H1 (cell line): Measurements from ENCODE around the gene PHC3. TPM values are rescaled to one million over a fixed set of nuclear protein-coding genes. Genes with fewer than 3 reads are reported as not detected.
A peak's percentile ranks its signal among the peaks of the same experiment; 100 is the strongest.

Experiments used
- CTCF ChIA-PET: fragments of 300-600 bp; sonication (Branson Sonifier 250); formaldehyde crosslinking; loops from one replicate; lab custom pipeline; 2021; ENCODE audit not compliant: partially characterized antibody; lab: Charles Lee
- POLR2A ChIA-PET: fragments of 300-600 bp; sonication (Branson Sonifier 250); formaldehyde crosslinking; loops from one replicate; lab custom pipeline; 2021; ENCODE audit warnings: inconsistent platforms; ENCODE audit not compliant: partially characterized antibody; lab: Charles Lee
- DNase-seq, 2 experiments: peaks; one replicate each; pipeline versions ENCODE4 v3.0.0 to v3.0.0-alpha.2; 2010 to 2022; ENCODE audit warnings: low spot score in 2 of 2, low read depth in 1 of 2, mixed read lengths in 1 of 2
- FAIRE-seq: peaks from 2 replicates; lab custom pipeline; 2011; peaks lifted over from hg19 to GRCh38; lab: Jason Lieb, UNC
- H2AFZ ChIP-seq: 2 replicates; pipeline ENCODE4 v1.8.1; 2012; ENCODE audit warnings: low read length, inconsistent platforms
- H2AK5ac ChIP-seq: 2 replicates; pipeline ENCODE4 v1.6.1; 2013; ENCODE audit warnings: low read depth, low read length
- H2BK120ac ChIP-seq: replicated peaks from 2 replicates; pipeline ENCODE3; 2013; ENCODE audit warnings: low read depth, low read length, inconsistent platforms
- H2BK12ac ChIP-seq: 2 replicates; pipeline ENCODE4 v1.6.1; 2013; ENCODE audit warnings: low read depth, low read length
- H2BK15ac ChIP-seq: 2 replicates; pipeline ENCODE4 v1.6.1; 2013; ENCODE audit warnings: low read length
- H2BK20ac ChIP-seq: 2 replicates; pipeline ENCODE4 v1.6.1; 2013; ENCODE audit warnings: low read length
- H2BK5ac ChIP-seq: 2 replicates; pipeline ENCODE4 v1.6.1; 2013; ENCODE audit warnings: low read depth, low read length
- H3K14ac ChIP-seq: 2 replicates; pipeline ENCODE4 v1.6.1; 2013; ENCODE audit warnings: inconsistent platforms; ENCODE audit not compliant: insufficient read length
- H3K18ac ChIP-seq: 2 replicates; pipeline ENCODE4 v1.6.1; 2013; ENCODE audit warnings: low read length; ENCODE audit errors: extremely low read depth
- H3K23ac ChIP-seq: 2 replicates; pipeline ENCODE4 v1.6.1; 2013; ENCODE audit warnings: inconsistent platforms; ENCODE audit not compliant: insufficient read length
- H3K23me2 ChIP-seq: 2 replicates; pipeline ENCODE4 v1.6.1; 2013; ENCODE audit warnings: low read depth, low read length
- H3K27ac ChIP-seq: 2 replicates; pipeline ENCODE4 v1.6.1; 2011; ENCODE audit warnings: low read depth, low read length, inconsistent platforms
- H3K27me3 ChIP-seq, 4 experiments: replicated peaks in 1 of 4; 1 replicate in 1 of 4; 2 replicates in 3 of 4; pipeline versions ENCODE4 v1.6.1 to v1.8.1; 2011 to 2013; ENCODE audit warnings: low read length in 3 of 4, mild to moderate bottlenecking in 3 of 4, inconsistent platforms in 2 of 4, mixed read lengths in 2 of 4, moderate library complexity in 1 of 4; ENCODE audit not compliant: control insufficient read depth in 3 of 4, insufficient read depth in 3 of 4; ENCODE audit errors: extremely low read depth in 1 of 4
- H3K36me3 ChIP-seq, 4 experiments: 2 replicates each; pipeline versions ENCODE4 v1.6.1 to v1.8.1; 2011 to 2013; ENCODE audit warnings: mild to moderate bottlenecking in 4 of 4, low read length in 3 of 4, moderate library complexity in 2 of 4, control low read depth in 1 of 4, inconsistent platforms in 1 of 4; ENCODE audit not compliant: insufficient read depth in 4 of 4, control insufficient read depth in 2 of 4
- H3K4ac ChIP-seq: replicated peaks from 2 replicates; pipeline ENCODE3; 2013; ENCODE audit warnings: low read length, low read depth, mixed read lengths, inconsistent platforms; ENCODE audit not compliant: insufficient read length
- H3K4me1 ChIP-seq, 4 experiments: replicated peaks in 1 of 4; 1 replicate in 1 of 4; 2 replicates in 3 of 4; pipeline versions ENCODE4 v1.6.1 to v1.8.1; 2011 to 2013; ENCODE audit warnings: low read length in 3 of 4, inconsistent platforms in 2 of 4, mixed read lengths in 1 of 4; ENCODE audit not compliant: insufficient read depth in 4 of 4, control insufficient read depth in 3 of 4
- H3K4me2 ChIP-seq, 2 experiments: 2 replicates each; pipeline versions ENCODE4 v1.6.1 to v1.8.1; 2011 to 2013; ENCODE audit warnings: low read depth in 2 of 2, low read length in 2 of 2, control low read depth in 1 of 2, inconsistent platforms in 1 of 2, mild to moderate bottlenecking in 1 of 2; ENCODE audit not compliant: insufficient read depth in 1 of 2
- H3K4me3 ChIP-seq, 4 experiments: fragments of 200-600, 300-600 bp in 1 of 4; sonication (generic), shearing (Covaris generic), sonication (Bioruptor Twin) in 1 of 4; 2 replicates each; pipeline versions ENCODE4 v1.5.1 to v1.8.1; 2011 to 2016; ENCODE audit warnings: low read length in 4 of 4, low read depth in 3 of 4, control low read depth in 2 of 4, inconsistent platforms in 2 of 4, mild to moderate bottlenecking in 2 of 4, mixed read lengths in 1 of 4, moderate library complexity in 1 of 4; ENCODE audit not compliant: insufficient read depth in 2 of 4; ENCODE audit errors: extremely low read depth in 1 of 4
- H3K56ac ChIP-seq: replicated peaks from 2 replicates; pipeline ENCODE3; 2013; ENCODE audit warnings: low read depth, mild to moderate bottlenecking, mixed read lengths, low read length, inconsistent platforms; ENCODE audit not compliant: insufficient read length
- H3K79me1 ChIP-seq: 2 replicates; pipeline ENCODE4 v1.6.1; 2013; ENCODE audit warnings: low read depth, low read length, control low read depth
- H3K79me2 ChIP-seq, 2 experiments: 2 replicates each; pipeline versions ENCODE4 v1.6.1 to v1.8.1; 2012 to 2013; ENCODE audit warnings: low read length in 2 of 2, mild to moderate bottlenecking in 2 of 2, inconsistent platforms in 1 of 2; ENCODE audit not compliant: insufficient read depth in 2 of 2, control insufficient read depth in 1 of 2
- H3K9ac ChIP-seq, 4 experiments: replicated peaks in 1 of 4; 1 replicate in 1 of 4; 2 replicates in 3 of 4; pipeline versions ENCODE4 v1.6.1 to v1.8.1; 2011 to 2013; ENCODE audit warnings: low read depth in 3 of 4, low read length in 3 of 4, control low read depth in 2 of 4, mild to moderate bottlenecking in 2 of 4, moderate library complexity in 2 of 4, inconsistent platforms in 1 of 4; ENCODE audit errors: extremely low read depth in 1 of 4
- H3K9me3 ChIP-seq, 2 experiments: 2 replicates each; pipeline versions ENCODE4 v1.6.1 to v1.8.1; 2012 to 2013; ENCODE audit warnings: mild to moderate bottlenecking in 2 of 2, moderate library complexity in 2 of 2, control low read depth in 1 of 2, inconsistent platforms in 1 of 2, low read depth in 1 of 2, low read length in 1 of 2, mixed read lengths in 1 of 2; ENCODE audit not compliant: insufficient read depth in 2 of 2
- H4K20me1 ChIP-seq, 2 experiments: replicated peaks in 1 of 2; 2 replicates each; pipeline versions ENCODE3 to v1.8.1; 2011 to 2013; ENCODE audit warnings: inconsistent platforms in 2 of 2, low read length in 2 of 2, mild to moderate bottlenecking in 1 of 2; ENCODE audit not compliant: insufficient read depth in 2 of 2, control insufficient read depth in 1 of 2
- H4K5ac ChIP-seq: 2 replicates; pipeline ENCODE4 v1.6.1; 2013; ENCODE audit warnings: low read length, low read depth, mixed read lengths, inconsistent platforms; ENCODE audit not compliant: insufficient read length
- H4K8ac ChIP-seq: 2 replicates; pipeline ENCODE4 v1.8.0; 2013; ENCODE audit warnings: mild to moderate bottlenecking, moderate library complexity, low read length, inconsistent platforms; ENCODE audit not compliant: insufficient read depth; ENCODE audit errors: extremely low read depth
- H4K91ac ChIP-seq: replicated peaks from 2 replicates; pipeline ENCODE3; 2013; ENCODE audit warnings: low read length, mixed read lengths, inconsistent platforms; ENCODE audit not compliant: insufficient read length
- POLR2AphosphoS5 ChIP-seq: IDR thresholded peaks from 2 replicates; pipeline ENCODE4 v1.6.1; 2011; ENCODE audit warnings: low read depth, low read length
- TAF1 ChIP-seq: IDR thresholded peaks from 2 replicates; pipeline ENCODE4 v1.6.1; 2011; ENCODE audit warnings: mild to moderate bottlenecking, low read depth, low read length
- YY1 ChIP-seq: IDR thresholded peaks from 2 replicates; pipeline ENCODE4 v1.6.1; 2011; ENCODE audit warnings: low read depth, mild to moderate bottlenecking, low read length
- WGBS, 2 experiments: shearing (Covaris generic) in 1 of 2; methylation state at CpG; one replicate each; pipeline versions ENCODE4 v1.1.6 to v1.1.7; 2013 to 2015; ENCODE audit warnings: low lambda C conversion rate in 2 of 2, mixed read lengths in 2 of 2, inconsistent platforms in 1 of 2, low coverage in 1 of 2, missing lambda C conversion rate in 1 of 2; ENCODE audit not compliant: insufficient replicate concordance in 2 of 2, insufficient coverage in 1 of 2, insufficient read length in 1 of 2; ENCODE audit errors: extremely low coverage in 1 of 2, missing lambda C conversion rate in 1 of 2; 5-methylcytosine and 5-hydroxymethylcytosine counted together
- polyA plus RNA-seq, 7 experiments: library from polyadenylated mRNA; depleted of rRNA in 3 of 7; stranded (reverse) in 5 of 7; unstranded in 2 of 7; fragments of >200 nt in 5 of 7; fragments of 200-250 nt in 2 of 7; gene quantifications; 1 replicate in 5 of 7; 2 replicates in 1 of 7; 4 replicates in 1 of 7; pipeline versions ENCODE4 v1.2.1 to v1.2.3, GENCODE V29; 2011 to 2013; ENCODE audit warnings: missing spikeins in 2 of 7, mixed read lengths in 2 of 7
- total RNA-seq: library from RNA; stranded (reverse); fragmentation: NEBNext Ultra II Directional; extraction: Animal tissue kit (Norgen Biotek cat#: 25700); gene quantifications from 2 replicates; pipeline ENCODE4 v1.2.1, GENCODE V29; 2021

PHC3 gene
- total and polyA plus RNA-seq, 2 of the 8 experiments (the other 6 are each of a cell fraction or from before 2014, with no cell fraction given), result 26.4 to 29.2 TPM

GRCh38 chr3:170046269-170047132, 135.0 kb downstream of the PHC3 start:
- Histone ChIP-seq H3K4me1 (peaks cover 0 to 3% (median 0%) of the 10 kb centered on the region in 4 experiments; a peak in 1 of 7 replicates), H4K91ac (no peak overlapping the region), H2BK12ac (no peak overlapping the region), H2BK120ac (no peak overlapping the region), H4K5ac (no peak overlapping the region), H3K9ac (no peak overlapping the region), H3K14ac (no peak overlapping the region), H3K4me2 (no peak overlapping the region), H3K4ac (no peak overlapping the region), H4K8ac (no peak overlapping the region), H2AK5ac (no peak overlapping the region; the same call in 1 of the 2 replicates), H2BK5ac (peak overlapping the region; percentile 37; the same call in 1 of the 2 replicates), H3K56ac (no peak overlapping the region), H3K36me3 (no peaks in the 10 kb centered on the region), H2BK15ac (no peak overlapping the region), H4K20me1 (peaks cover 0 to 2% of the 10 kb centered on the region in 2 experiments), H3K79me1 (peaks cover 3% of the 10 kb centered on the region), H3K27me3 (no peaks in the 10 kb centered on the region), H3K9me3 (no peaks in the 10 kb centered on the region), H3K23me2 (no peaks in the 10 kb centered on the region), H3K79me2 (peaks cover 0 to 3% of the 10 kb centered on the region in 2 experiments; a peak in 1 of 4 replicates), H3K23ac (no peak overlapping the region), H2AFZ (no peak overlapping the region), H3K4me3 (no peak overlapping the region), H3K18ac (no peak overlapping the region), H2BK20ac (no peak overlapping the region), H3K27ac (no peak overlapping the region)
- 89% methylated on average over 5 of the region's 5 CpGs; no CpG with 5 or more reads in 1 of the 2 experiments for WGBS, 2 experiments
- TF ChIP-seq YY1 (no peak), TAF1 (no peak), POLR2AphosphoS5 (no peak)
- ChIA-PET CTCF (interaction anchor here (0.6 to 2.0 kb wide), 8 partner anchors 12 to 452 kb away, joined by 3 to 7 read pairs (median 4); no protein-coding TSS in a partner anchor), POLR2A (no interaction called here)
- no peak for DNase-seq
- FAIRE-seq, result no peak
